SH-SY5Y (cell line): ENCODE measurements around the gene DNAJC6.

ENCODE experiments used
- GATA2 ChIP-seq: IDR thresholded peaks from 2 replicates; pipeline ENCODE4 v1.6.1; 2011; ENCODE audit warnings: mild to moderate bottlenecking, low read depth, low read length
- GATA3 ChIP-seq: IDR thresholded peaks from 2 replicates; pipeline ENCODE4 v1.6.1; 2011; ENCODE audit warnings: low read depth, mild to moderate bottlenecking, low read length, moderate library complexity

DNA sequence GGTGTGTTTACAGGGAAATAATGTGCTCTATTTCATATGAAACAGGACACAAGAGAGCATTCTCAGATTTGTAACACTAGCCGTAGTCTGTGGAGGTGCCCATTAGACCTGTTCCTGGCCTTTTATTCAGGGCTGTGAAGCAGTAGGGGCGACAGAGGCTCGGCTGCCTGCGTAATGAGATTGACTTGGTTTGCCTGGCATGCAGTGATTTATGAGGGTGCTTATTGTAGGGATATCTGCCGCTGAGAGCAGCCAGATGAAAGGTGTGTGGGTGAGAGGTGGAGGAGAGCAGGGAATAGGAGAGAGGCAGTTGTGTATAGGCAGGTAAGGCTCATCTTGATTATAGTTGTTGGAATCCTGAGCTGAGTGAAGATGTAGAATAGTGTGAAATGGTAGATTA, 51.3 kb downstream of the DNAJC6 start:
- TF ChIP-seq GATA3 = no peak
- no peak for TF ChIP-seq GATA2
